GM06990 (cell line): Measurements from ENCODE around the gene PAIP1.

ENCODE experiments used
- DNase-seq: peaks from one replicate; pipeline ENCODE4 v3.0.0-alpha.2; 2011; ENCODE audit not compliant: insufficient read length; ENCODE audit errors: extremely low read depth
- H3K27me3 ChIP-seq: replicated peaks from 2 replicates; pipeline ENCODE4 v1.6.0; 2011; ENCODE audit warnings: low read length; ENCODE audit not compliant: control insufficient read depth, insufficient read depth
- H3K36me3 ChIP-seq: 2 replicates; pipeline ENCODE4 v1.5.1; 2011; ENCODE audit warnings: low read length; ENCODE audit not compliant: control insufficient read depth, insufficient read depth
- H3K4me3 ChIP-seq: replicated peaks from 2 replicates; pipeline ENCODE4 v1.5.1; 2011; ENCODE audit warnings: low read depth, mild to moderate bottlenecking, control low read depth, low read length
- TF ChIP-seq, protein P1 (sequence below): IDR thresholded peaks from 2 replicates; pipeline ENCODE4 v1.5.1; 2011; ENCODE audit warnings: low read length, control low read depth, mild to moderate bottlenecking, inconsistent platforms; ENCODE audit not compliant: insufficient read depth, poor library complexity, severe bottlenecking

The PAIP1 gene

GRCh38 chr5:43572357-43572756 is 15.5 kb upstream of the PAIP1 start:
- H3K36me3 ChIP-seq = peaks cover 2% of the 10 kb centered on the region
- TF ChIP-seq, protein P1, sequence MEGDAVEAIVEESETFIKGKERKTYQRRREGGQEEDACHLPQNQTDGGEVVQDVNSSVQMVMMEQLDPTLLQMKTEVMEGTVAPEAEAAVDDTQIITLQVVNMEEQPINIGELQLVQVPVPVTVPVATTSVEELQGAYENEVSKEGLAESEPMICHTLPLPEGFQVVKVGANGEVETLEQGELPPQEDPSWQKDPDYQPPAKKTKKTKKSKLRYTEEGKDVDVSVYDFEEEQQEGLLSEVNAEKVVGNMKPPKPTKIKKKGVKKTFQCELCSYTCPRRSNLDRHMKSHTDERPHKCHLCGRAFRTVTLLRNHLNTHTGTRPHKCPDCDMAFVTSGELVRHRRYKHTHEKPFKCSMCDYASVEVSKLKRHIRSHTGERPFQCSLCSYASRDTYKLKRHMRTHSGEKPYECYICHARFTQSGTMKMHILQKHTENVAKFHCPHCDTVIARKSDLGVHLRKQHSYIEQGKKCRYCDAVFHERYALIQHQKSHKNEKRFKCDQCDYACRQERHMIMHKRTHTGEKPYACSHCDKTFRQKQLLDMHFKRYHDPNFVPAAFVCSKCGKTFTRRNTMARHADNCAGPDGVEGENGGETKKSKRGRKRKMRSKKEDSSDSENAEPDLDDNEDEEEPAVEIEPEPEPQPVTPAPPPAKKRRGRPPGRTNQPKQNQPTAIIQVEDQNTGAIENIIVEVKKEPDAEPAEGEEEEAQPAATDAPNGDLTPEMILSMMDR = no peak
- no peak overlapping the region for H3K4me3 ChIP-seq
- H3K27me3 ChIP-seq = no peaks in the 10 kb centered on the region
- no peak for DNase-seq

GRCh38 chr5:43571237-43571636 is 14.4 kb upstream of the PAIP1 start:
- TF ChIP-seq, protein P1 = no peak
- no peak for DNase-seq
- H3K4me3 ChIP-seq = no peak overlapping the region
- H3K36me3 ChIP-seq = peaks cover 2% of the 10 kb centered on the region
- H3K27me3 ChIP-seq = no peaks in the 10 kb centered on the region

- Histone ChIP-seq H3K4me3 (no peak overlapping the region), H3K27me3 (no peaks in the 10 kb centered on the region), H3K36me3 (peaks cover 2% of the 10 kb centered on the region)
- DNase-seq = no peak
- TF ChIP-seq, protein P1 = no peak
Measured at GRCh38 chr5:43570450-43571158, 13.7 kb upstream of the PAIP1 start.

DNA sequence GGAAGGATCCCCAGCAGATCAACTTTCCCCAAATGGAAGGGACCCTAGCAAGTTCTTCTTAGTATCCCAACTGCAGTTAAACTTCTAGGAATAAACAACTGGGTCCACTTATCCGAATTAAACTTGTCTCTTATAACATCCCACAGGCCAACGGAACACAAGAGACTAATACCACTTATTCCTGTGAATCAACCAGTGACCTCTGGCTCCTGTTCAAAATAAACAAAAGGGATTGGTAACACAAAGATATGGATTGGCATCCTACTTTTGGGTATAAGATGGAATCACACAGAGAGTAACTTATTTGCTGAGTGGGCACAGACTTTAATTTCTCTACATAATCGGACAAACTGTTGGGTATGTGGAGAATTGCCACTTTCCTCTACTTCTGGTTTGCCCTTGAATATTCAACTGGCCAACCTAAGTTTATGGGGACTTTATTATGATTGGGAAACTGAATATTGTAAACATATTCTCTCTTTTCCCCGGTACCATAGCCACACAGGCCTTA is 12.4 kb upstream of the PAIP1 start:
- Histone ChIP-seq H3K36me3 (no peaks in the 10 kb centered on the region; the same call in 1 of the 2 replicates), H3K4me3 (no peak overlapping the region), H3K27me3 (no peaks in the 10 kb centered on the region)
- TF ChIP-seq, protein P1 = no peak
- DNase-seq = no peak

DNA sequence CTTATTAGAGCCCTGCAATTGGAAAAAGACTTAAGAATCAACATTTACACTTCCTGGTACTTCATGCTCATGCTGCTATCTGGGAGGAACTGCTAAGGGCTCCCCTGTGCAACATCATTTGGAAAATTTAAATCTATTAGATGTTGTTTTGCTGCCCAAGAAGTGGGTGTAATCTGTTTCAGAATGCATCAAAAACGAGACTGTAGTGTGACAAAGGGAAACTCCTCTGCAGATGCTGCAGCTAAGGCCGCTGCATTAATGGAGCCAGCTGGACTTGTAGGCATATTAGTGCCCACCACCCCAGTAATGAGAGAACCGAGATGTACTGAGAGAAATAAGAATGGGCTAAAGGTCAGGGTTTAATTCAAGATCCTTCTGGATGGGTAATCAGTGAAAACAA is 11.1 kb upstream of the PAIP1 start:
- Histone ChIP-seq H3K27me3 (no peaks in the 10 kb centered on the region), H3K4me3 (no peak overlapping the region), H3K36me3 (no peaks in the 10 kb centered on the region)
- no peak for DNase-seq
- TF ChIP-seq, protein P1 = no peak
